ENCODE data around the gene FTO.

Gene FTO

DNA sequence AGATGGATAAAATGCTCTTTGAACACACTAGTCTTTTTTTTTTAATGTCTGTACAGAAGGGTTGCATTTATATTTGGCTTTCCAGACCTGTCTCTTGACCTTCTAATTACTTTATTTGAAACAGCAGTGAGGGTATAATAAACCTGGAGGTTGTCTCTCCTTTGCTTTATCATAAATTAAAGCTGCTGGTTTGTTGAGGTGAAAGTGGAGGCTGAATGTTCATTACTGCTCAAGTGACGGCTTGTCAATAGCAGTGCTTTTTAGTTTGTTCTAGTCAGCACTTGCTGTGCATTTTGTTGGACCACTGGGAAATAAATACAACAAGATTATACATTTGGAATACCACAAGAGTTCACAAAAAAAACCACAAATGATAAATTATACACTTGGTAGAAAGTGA, 318.4 kb downstream of the FTO start:
- DNase-seq, result no peak

DNA sequence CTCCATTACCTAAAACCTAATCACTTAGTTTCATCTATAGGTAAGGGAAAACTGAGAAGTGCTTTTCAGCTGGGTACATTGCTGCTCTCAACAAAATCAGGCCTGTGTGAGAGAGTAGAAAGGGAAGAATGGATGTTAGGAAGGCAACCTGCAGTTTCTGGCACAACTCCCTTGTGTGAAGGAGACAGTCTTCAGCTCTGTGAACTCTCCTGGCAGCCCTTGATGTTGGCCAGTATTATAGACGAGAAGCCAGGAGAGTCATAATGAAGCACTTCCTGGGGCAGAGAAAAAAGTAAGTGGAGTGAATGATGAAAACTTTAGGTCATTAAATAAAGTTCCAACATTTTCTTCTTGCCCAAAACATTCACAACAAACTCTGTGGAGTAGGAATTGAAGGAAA, 322.5 kb downstream of the FTO start:
- DNase-seq, result no peak

DNA sequence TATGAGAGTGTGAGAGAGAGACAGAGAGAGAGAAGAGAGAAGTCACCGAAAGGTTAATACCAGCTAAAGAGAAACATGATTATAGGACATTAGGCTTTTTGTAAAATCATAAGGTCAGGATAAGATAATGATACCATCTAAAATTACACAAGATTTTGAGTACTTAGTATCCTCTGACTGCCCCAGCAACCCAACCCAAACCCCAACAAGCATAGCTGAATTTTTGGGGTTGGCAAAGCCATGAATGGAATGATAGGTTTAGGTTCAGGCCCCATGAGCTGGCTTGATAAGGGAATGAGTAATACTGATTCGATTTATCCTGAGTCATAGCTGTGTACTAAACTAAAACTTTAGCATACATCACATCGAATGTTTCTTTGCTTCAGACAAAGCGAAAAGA, 323.1 kb downstream of the FTO start:
- DNase-seq, result no peak

DNA sequence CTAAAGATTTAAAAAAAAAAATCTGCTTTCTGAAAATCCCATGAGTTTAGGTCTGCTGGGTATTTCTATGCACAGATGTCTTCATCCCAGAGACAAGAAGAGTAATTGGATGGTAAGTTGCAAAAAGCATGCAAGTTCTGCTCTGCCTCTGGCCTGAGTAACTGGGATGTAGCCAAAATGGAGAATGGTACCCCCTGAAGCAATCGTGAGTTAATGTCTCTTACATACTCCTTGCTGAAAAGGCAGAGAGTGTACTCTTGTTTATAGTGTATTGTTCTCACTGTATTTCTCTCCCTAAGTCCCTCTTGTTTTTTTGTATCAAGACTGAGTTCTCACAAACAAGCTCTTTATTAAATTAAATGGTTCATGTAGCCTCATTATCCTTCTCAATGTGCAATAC, 323.6 kb downstream of the FTO start:
- DNase-seq, result no peak

DNA sequence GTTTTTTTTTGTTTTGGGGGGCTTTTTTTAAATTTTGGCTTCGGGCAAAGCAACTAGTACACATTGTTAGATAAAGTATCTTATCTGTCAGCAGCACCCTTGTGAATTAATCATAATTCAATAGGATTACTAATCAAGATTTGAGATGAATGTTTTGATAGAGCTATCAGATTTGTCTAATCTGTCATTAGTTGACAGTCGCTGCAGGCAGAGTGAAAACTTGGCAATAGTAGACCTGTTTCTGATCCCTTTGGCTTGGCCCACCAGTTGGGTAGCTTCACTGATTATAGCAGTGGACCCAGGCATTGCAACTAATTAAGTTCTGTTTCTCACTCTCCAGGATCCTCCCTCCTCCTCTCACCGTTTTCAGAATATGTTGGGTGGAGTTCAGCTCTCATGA, 324.0 kb downstream of the FTO start:
- DNase-seq, result no peak

DNA sequence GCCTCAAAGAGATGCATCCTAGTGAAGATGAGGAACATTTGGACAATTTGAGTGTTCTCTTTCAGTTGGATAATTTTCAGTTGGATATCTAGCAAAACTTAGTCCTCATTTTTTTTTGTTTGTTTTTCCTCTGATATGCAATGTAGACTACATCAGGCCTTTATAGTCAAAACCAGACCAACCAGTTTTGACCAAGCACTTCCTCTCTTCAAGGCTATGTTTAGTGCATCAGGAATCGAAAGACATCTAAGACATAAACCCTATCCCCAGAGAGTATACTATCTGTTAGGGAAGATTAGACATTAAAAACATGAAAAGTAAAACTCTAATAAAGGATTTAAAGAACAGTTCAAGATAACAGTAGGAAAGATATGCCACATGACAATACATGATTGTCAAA, 326.5 kb downstream of the FTO start:
- DNase-seq, result no peak

DNA sequence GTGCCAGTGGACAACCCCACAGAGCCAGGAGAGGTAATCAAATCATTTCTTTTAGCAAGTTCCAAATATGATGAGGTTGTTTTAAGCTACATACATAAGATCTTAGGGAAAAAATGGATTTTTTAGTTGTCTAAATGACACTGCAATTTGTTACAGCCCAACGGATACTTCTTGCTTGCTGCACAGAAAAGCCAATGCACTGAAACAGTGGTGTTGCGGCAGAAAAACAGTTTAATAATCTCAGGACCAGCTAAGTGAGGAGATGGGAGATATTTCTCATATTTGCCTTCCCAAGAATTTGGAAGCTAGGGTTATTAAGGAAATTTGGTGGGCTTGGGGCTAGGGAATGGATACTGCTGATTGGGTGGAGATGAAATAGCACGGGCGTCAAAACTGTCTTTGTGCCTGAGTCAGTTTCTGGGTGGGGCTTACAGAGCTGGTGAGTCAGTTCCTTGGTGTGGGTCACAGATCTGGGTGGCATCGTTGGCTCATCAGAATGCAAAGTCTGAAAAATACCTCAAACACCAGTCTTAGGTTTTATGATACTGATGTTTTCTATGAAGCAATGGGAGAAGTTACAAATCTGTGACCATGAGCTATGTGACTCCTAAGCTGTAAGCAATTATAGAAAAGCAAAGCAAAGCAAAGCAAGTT, 327.3 kb downstream of the FTO start:
- DNase-seq, result no peak

DNA sequence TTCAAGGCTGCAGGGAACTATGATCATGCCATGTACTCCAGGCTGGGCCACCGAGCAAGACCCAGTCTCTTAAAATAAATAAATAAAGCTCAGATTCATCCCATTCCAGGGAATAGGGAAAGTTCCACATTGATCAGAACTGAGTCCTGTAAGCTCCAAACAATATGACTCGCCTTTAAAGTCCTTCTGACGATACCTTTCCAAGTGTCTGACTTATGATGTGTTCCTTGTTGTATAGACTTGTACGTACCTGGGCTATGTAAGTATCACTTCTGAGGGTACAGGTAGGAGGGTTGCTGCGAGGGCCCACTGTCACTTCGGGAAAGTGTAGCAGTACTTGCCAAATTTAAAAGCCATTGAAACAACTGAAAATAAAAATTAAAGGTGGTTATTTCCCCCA, 329.8 kb downstream of the FTO start:
- DNase-seq, result no peak

DNA sequence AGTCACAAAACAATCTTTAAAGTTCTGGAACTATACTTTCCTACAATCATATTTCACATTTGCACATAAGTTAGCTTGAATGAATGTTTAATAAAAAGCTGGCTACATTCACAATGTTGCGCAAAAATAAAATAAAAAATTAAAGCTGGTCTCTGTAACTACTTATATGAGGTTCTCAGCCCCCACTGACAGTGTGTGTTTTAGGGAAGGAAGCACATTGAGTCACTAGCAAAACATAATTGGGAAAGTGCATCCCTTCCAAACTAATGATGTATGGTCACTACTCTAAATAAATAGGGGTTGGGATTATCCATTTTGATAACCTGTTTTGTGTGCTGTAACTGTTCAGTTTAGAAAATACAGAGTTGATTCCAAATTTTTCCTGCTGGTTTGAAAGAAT, 330.7 kb downstream of the FTO start:
- peak in 2 of 4 experiments; percentile 1 to 7 for DNase-seq

DNA sequence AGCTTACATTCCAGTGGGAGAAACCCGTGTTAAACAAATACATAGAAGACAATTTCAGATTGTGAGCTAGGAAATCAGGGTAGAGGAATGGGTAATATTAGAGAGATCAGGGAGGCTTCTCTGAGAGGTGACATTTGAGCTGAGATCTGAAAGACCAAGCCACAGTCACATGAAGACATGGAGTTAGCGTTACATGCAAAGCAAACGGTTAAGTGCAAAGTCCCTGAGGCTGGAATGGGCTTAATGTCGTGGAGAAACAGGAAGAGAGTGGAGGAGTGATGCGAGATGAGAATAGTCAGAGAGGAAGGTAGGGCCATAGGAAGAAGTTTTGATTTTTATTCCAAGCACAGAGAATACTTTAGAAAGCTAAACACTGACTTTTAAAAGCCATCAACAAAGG, 336.5 kb downstream of the FTO start:
- no peak for DNase-seq

DNA sequence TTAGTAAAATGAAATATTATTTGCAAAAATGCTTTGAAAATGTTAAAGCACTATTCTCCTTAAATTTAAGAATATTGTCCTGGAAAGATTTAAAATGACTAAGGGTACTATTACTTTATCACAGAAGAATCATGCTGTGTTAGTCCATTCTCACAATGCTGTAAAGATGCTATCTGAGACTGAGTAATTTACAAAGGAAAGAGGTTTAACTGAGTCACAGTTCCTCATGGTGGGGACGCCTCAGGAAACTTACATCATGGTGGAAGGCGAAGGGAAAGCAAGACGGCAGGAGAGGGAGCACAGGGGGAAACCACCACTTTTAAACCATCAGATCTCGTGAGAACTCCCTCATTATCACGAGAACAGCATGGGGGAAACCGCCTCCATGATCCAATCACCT, 337.0 kb downstream of the FTO start:
- DNase-seq, result no peak

DNA sequence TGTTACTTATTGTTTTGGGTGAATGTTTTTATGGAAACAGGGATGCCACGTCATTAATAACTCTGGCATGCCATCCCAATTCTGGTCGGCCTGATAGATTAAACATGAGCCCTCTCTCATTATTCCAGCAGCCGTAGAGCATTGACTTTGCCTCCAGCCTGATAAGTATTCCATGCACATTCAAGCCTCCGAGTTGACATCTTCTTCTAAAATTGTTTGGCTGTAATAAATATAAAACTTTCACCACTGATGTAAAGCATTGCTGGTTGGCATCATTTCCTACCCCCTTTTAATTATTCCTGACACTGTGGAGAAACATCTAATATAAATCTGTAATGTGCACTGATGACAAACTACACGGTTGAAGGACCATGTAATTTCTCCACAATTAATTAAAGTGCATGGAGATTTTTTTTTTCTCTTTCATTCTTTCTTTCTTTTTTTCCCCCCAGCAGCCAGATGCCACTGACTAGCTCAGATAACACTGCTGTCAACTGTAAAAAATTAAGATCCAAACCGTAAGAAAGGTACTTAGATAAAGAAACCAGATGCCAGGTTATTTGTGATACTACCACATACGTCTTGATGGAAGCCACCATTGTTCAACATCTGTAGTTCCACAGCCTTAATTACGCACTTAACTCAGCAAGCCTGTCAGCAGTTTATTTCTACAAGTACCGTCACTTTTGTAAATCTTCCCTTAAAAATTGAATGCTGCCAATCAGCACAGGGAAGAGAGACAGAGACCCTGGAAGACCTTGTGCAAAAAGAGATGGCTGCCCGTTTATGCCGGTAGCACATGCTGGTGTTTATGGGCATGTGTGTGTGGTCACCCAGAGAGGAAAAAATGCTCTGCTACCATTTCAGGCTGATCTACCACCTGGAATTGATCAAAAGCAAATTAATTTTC, 344.9 kb downstream of the FTO start:
- DNase-seq, result no peak

DNA sequence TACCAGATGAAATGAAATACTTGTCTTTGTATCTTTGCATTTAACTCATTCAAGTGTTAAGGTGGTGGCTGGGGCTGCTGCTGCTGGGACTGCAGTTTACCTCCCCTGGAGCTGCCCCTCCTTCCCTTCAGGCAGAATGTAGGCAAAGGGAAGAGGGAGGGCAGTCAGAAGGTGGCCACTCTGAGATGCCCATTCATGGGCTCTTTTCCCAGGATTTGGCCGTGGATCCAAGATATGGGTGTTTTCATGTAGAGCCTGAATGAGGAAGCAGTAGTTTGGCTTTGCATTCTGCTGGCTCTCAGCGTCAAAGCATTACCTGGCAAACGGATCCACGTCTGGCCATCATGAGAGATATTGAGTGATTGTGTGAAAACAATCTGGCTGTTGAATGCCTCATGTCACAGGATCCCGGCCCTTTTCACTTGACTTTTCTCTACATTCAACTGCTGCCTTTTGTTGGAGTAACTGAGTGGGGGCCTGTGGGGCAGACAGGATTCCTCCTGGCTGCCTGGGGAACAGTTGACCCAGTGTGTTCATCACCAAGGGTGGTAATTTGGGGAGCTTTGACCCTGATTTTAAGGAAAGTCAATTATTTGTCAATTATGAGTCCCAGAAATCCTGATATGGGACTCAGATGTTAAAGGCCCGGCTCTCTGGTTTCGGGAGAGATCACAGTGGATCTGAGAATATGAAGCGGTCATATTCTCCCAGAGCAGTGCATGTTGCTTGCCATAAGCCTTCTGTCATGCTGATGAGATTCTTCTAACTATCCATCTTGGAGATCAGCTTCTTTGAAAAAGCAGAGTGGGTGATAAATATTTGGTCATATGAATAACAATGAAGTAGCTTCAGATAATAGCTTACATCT, 345.9 kb downstream of the FTO start:
- DNase-seq, result no peak

DNA sequence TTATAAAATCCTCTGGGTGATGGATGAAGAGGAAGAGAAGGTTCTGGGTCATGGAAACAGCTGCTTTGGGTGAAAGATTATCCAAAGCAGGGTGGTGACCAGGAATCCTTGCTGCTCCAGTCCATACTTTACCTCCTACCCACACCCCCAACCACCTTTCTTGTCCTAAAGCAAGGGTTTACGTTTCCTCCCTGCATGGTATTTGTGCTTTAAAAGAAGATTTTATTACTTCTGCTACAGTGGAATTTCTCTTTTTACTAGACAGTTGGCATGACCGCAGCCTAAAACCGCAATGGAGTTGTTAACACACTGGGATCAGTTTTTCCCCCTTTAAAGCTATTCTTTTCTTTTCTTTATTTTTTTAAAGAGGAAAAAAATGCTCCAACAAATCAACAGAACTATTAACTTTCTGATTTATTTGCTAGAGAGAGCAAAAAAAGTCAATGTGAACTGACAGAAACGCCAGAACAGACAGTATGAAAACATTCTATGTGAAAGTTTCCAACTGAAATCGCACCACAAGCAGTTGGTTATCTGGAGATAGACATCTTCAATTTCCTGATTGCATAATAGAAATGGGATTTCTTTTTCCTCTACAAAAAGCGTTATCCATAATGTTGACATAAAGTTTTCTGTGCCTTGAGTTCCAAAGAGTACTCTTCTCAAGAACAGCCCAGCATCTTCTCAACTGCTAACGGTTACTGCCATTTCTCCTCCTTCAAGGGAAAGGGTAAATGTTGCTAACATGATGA, 346.7 kb downstream of the FTO start:
- no peak for DNase-seq

DNA sequence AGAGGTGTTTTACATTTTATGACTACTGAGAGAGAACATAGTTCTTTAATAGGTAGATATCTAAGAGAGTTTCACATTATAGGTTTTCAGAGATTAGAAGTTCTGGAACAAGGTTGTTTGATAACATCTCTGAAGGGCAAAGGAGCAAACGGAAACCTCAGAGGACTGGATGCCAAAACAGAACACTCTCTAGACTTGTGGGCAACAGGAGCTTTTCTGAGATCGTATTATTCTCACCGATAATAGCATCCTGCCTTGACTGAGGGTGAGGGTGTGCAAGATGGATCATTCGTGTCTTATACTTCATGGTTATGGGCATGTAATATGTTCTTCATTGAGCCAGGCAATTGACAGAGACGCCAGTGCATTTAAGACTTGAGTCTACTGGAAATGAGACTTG, 347.9 kb downstream of the FTO start:
- no peak for DNase-seq

DNA sequence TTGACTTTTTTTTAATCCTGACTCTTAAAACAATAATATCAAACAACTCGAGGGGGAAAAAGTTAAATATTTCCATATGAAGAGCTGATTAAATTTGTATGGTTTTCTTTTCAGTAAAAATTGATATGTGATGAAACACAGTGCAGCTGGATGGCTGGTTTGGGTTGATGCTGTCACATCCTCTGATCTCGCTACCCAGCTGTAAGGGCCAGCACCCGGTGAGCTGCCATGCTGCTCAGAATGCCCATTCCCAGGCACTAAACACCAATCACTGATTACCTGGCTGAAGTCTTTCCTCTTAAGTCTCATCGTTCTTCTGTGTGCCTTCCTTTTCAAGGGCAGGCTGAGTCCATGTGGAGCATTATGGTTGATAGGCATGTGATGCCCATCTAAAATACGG, 348.3 kb downstream of the FTO start:
- no peak for DNase-seq

DNA sequence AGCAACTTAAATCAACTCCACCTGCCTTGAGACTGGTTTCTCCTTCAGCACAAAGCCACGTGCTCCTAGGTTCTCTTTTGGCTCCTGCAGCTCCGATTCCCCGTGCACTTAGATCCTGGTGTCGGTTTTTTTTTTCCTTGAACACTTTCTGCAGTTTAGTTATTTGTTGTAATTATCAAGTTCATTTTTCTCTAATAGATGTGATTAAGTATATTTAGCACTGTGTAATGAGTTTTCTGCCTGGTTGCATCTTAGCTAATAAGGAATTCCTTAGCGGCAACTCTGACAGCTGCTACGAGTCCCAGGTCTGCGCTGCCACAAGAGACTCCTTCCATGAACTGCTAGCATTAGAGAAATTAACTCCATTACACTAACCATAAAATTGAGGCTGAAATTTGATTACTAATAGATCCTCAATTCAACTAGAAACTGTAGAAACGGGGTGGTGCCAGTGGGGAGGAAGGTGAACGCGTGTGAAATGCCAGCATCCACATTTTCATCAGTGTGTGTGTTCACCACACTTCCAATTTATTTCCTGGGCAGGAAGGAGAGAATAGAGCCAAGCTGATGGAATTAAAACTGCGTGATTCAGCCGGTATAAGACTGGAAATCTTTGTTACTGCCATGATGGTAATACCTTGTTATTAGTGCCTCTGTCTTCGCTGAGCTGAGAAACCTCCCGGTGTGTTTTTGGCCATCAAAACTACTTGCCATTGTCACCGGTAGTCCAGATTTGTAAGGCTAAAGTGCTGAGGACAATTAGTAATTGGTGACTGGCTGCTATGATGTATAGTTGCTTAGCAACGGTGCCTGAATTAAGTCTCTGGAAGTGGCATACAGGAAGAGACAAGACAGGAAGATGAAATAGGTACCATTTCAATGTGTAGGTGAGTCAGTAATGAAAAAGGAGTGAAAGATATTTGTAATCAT, 350.2 kb downstream of the FTO start:
- DNase-seq, result no peak

DNA sequence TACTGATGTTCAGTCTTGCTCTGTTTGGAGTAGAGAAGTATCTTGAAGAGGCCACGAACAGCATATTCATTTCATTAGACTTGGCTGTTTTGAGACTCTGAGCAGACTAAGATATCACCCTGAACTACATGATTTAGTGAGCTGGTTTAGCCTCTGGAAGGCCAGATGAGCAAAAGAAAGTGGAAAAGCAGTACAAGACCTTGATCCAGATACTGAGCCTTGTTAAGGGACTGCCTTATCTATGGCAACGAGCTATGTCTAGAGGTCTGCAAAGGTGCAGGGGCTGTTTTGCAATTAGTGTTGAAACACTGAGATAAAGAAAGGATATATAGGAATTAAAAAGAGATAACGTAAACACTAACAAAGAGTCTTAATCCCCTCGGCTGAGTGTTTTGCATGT, 351.2 kb downstream of the FTO start:
- DNase-seq, result no peak

DNA sequence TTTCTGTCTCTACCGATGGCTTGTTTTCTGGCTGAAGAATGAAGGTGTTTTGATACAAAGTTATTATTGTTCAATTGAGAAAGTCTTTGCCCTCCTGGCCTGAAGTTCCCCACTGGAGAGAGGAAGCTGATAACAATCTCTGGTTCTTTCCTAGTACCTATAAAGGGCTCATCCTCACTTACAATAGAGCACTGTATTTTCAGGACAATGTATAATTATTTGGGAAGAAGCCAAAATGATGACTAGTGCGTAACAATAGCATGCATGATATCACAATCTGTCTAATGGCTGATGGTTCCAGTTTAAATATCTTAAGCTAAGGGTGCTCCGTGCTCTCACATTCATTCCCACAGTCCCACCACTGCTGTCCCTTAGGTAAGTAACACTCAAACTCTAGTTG, 351.9 kb downstream of the FTO start:
- DNase-seq, result no peak

DNA sequence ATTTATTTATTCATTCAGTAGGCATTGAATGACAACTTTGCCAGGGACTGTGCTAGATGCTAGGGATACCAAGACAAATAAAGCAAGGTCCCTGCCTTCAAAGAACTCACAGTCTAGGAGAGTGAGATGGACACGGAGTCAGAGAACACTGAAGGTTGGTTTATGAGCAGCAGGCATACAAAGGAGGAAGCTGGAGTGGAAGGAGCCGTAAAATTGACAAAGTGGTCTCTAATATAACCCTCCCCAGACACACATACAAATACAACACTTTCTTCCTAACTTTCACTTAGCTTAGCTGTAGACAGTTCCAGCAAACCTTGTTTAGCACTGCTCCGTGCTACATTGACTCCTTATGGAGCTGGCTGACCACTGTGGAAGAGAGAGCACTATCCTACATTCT, 353.0 kb downstream of the FTO start:
- DNase-seq, result no peak

DNA sequence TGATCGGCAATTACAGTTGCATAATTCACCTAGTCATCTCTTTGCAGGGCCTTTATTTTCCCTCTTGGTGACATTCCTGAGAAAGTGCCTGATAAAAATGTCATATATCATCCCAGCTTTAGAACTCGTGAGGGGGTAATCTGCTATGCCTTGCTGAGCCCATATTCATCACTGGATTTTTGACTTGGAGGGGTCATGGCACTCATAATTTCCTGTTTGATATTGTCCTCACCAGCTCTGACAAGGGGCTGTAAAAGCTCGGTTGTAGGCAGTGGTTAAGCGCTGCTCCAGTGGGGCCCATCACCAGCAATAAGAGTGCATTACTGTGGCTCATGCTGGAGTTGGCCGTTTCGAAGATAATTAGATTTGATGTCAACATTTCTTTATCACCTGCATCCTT, 355.4 kb downstream of the FTO start:
- DNase-seq, result no peak
